B cell (primary cell): ENCODE measurements around the gene MAP7D2. TPM values are rescaled to one million over a fixed set of nuclear protein-coding genes. Genes with fewer than 3 reads are reported as not detected.

Experiments used
- ATAC-seq: fragments of 200-7000 bp; cut with Tn5 transposase; one replicate; pipeline ENCODE4 v1.10.0; 2021; ENCODE audit warnings: low read depth, mild to moderate bottlenecking, moderate number of reproducible peaks, moderate library complexity
- CTCF ChIA-PET: fragments of 350-600 bp; sonication (Branson Sonifier 250); formaldehyde crosslinking; loops from one replicate; lab custom pipeline; 2021; ENCODE audit warnings: antibody characterized with exemption, inconsistent platforms; lab: Charles Lee
- POLR2A ChIA-PET: fragments of 350-600 bp; sonication (Branson Sonifier 250); formaldehyde crosslinking; loops from one replicate; lab custom pipeline; 2021; ENCODE audit warnings: antibody characterized with exemption; lab: Charles Lee
- DNase-seq: peaks from one replicate; pipeline ENCODE4 v3.0.0; 2013
- H2AFZ ChIP-seq: 2 replicates; pipeline ENCODE4 v1.6.1; 2012; ENCODE audit warnings: mild to moderate bottlenecking, low read depth, low read length; ENCODE audit not compliant: insufficient read depth, poor library complexity, severe bottlenecking
- H3K27ac ChIP-seq, 2 donors: 1 replicate in 1 of 2; 2 replicates in 1 of 2; pipeline ENCODE4 v1.5.1; 2012 to 2013; ENCODE audit warnings: low read length in 2 of 2, mild to moderate bottlenecking in 2 of 2, moderate library complexity in 1 of 2
- H3K27me3 ChIP-seq, 4 experiments: fragments of 200-600 bp in 1 of 4; sonication (generic) in 1 of 4; replicated peaks in 1 of 4; 1 replicate in 2 of 4; 2 replicates in 2 of 4; pipeline versions ENCODE4 v1.6.1 to v1.7.0; 2013 to 2016; ENCODE audit warnings: low read length in 3 of 4, mild to moderate bottlenecking in 2 of 4, mixed read lengths in 1 of 4, moderate library complexity in 1 of 4; ENCODE audit not compliant: insufficient read depth in 4 of 4, control insufficient read depth in 3 of 4; ENCODE audit errors: control extremely low read depth in 1 of 4
- H3K36me3 ChIP-seq, 2 experiments: replicated peaks in 1 of 2; 1 replicate in 1 of 2; 2 replicates in 1 of 2; pipeline versions ENCODE4 v1.6.1 to v1.7.1; 2013; ENCODE audit warnings: low read length in 1 of 2; ENCODE audit not compliant: insufficient read depth in 2 of 2, control insufficient read depth in 1 of 2; ENCODE audit errors: control extremely low read depth in 1 of 2, extremely low read depth in 1 of 2
- H3K4me1 ChIP-seq, 2 donors: fragments of 200-600 bp in 1 of 2; sonication (generic) in 1 of 2; 1 replicate in 1 of 2; 2 replicates in 1 of 2; pipeline versions ENCODE4 v1.5.1 to v1.6.1; 2013 to 2017; ENCODE audit warnings: low read length in 2 of 2; ENCODE audit not compliant: control insufficient read depth in 2 of 2, insufficient read depth in 2 of 2
- H3K4me2 ChIP-seq: replicated peaks from 2 replicates; pipeline ENCODE3; 2012; ENCODE audit warnings: mild to moderate bottlenecking, low read depth, low read length; ENCODE audit not compliant: poor library complexity, severe bottlenecking
- H3K4me3 ChIP-seq, 5 experiments: fragments of 200-600 bp in 1 of 5; sonication (generic) in 1 of 5; 1 replicate in 3 of 5; 2 replicates in 2 of 5; pipeline versions ENCODE4 v1.5.1 to v1.7.0; 2011 to 2016; ENCODE audit warnings: low read length in 4 of 5, mild to moderate bottlenecking in 4 of 5, low read depth in 2 of 5, control low read depth in 1 of 5, moderate library complexity in 1 of 5; ENCODE audit not compliant: insufficient read depth in 1 of 5; ENCODE audit errors: control extremely low read depth in 1 of 5, extremely low read depth in 1 of 5
- H3K79me2 ChIP-seq: fragments of 200-600 bp; sonication (generic); one replicate; pipeline ENCODE4 v1.6.0; 2016; ENCODE audit warnings: low read length; ENCODE audit not compliant: control insufficient read depth, insufficient read depth
- H3K9ac ChIP-seq: fragments of 200-600 bp; sonication (generic); 2 replicates; pipeline ENCODE4 v1.6.1; 2017; ENCODE audit warnings: mild to moderate bottlenecking, low read length, moderate library complexity
- H3K9me3 ChIP-seq, 3 donors: one replicate each; pipeline versions ENCODE4 v1.6.1 to v1.7.1; 2013; ENCODE audit warnings: low read length in 2 of 3; ENCODE audit not compliant: control insufficient read depth in 2 of 3, insufficient read depth in 1 of 3; ENCODE audit errors: control extremely low read depth in 1 of 3
- H4K20me1 ChIP-seq: 2 replicates; pipeline ENCODE4 v1.6.0; 2012; ENCODE audit warnings: mild to moderate bottlenecking, low read length; ENCODE audit not compliant: insufficient read depth, control insufficient read depth, poor library complexity, severe bottlenecking
- H3K27ac Mint-ChIP-seq: one replicate; pipeline ENCODE4 v1.8.0; 2021; ENCODE audit warnings: mixed read lengths
- H3K27me3 Mint-ChIP-seq: one replicate; pipeline ENCODE4 v1.8.0; 2021; ENCODE audit warnings: mixed read lengths
- H3K4me1 Mint-ChIP-seq: one replicate; pipeline ENCODE4 v1.8.0; 2021; ENCODE audit warnings: mixed read lengths
- H3K4me3 Mint-ChIP-seq: one replicate; pipeline ENCODE4 v1.8.0; 2021; ENCODE audit warnings: mixed read lengths
- H3K9me3 Mint-ChIP-seq: one replicate; pipeline ENCODE4 v1.8.0; 2022; ENCODE audit warnings: mixed read lengths; ENCODE audit not compliant: insufficient read depth
- EZH2 ChIP-seq: IDR thresholded peaks from 2 replicates; pipeline ENCODE4 v1.6.1; 2012; ENCODE audit warnings: borderline replicate concordance, low read depth, mild to moderate bottlenecking, moderate library complexity, low read length; ENCODE audit not compliant: insufficient read depth, poor library complexity, severe bottlenecking
- WGBS: methylation state at CpG from one replicate; pipeline ENCODE4 v1.1.5; 2013; ENCODE audit warnings: missing lambda C conversion rate; ENCODE audit not compliant: insufficient coverage; 5-methylcytosine and 5-hydroxymethylcytosine counted together
- intact Hi-C: fragments of 100-400 bp; cut with micrococcal nuclease; formaldehyde crosslinking; loops from one replicate; pipeline ENCODE4 v1.10.0; 2022
- polyA plus RNA-seq: library from polyadenylated mRNA; depleted of rRNA; stranded (reverse); fragments of >200 nt; gene quantifications from 2 replicates; pipeline ENCODE4 v1.2.3, GENCODE V29; 2012
- total RNA-seq, 2 donors: library from RNA; stranded (reverse); fragments of 120-200 nt in 1 of 2; gene quantifications; 1 replicate in 1 of 2; 2 replicates in 1 of 2; pipeline versions ENCODE4 v1.2.3 to v1.2.4, GENCODE V29; 2013 to 2022
- TF ChIP-seq, protein P1 (sequence below): fragments of 200-600 bp; IDR thresholded peaks from one replicate; pipeline ENCODE4 v1.8.0; 2022; ENCODE audit warnings: antibody characterized with exemption, mild to moderate bottlenecking

The MAP7D2 gene
- total and polyA plus RNA-seq, 2 donors (not counting 1 experiment from before 2014, with no cell fraction given): 0.54 TPM; not detected in 1

DNA sequence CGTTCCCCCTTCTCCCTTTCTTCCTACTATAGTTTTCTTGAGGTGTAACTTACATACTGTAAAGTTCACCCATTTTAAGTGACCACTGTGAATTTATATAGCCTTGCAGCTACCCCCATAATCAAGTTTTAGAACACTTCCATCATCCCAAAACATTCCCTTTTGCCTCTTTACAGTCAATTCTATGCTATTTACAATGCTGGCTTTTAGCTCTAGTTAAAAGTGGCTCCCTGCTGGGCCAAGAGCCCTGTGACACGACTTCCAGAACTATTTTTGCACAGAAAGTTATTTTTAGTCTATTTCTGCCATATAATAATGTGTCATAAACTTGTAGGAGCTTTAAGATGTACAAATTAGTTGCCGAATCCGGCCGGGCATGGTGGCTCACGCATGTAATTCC, 26.9 kb downstream of the MAP7D2 start:
- no peaks in the 10 kb centered on the region for H3K36me3 ChIP-seq
- intact Hi-C loops: no loop called here
- POLR2A ChIA-PET: no interaction called here
- H4K20me1 ChIP-seq: no peaks in the 10 kb centered on the region
- H3K4me3 ChIP-seq: no peak overlapping the region
- Mint-ChIP-seq H3K4me1 (no peaks in the 10 kb centered on the region), H3K4me3 (no peak overlapping the region), H3K27me3 (peaks cover 3% of the 10 kb centered on the region), H3K27ac (no peak overlapping the region), H3K9me3 (no peaks in the 10 kb centered on the region)
- H3K27ac ChIP-seq: no peak overlapping the region
- H3K9me3 ChIP-seq: no peaks in the 10 kb centered on the region
- no peak for ATAC-seq
- no CpG with 5 or more reads among the region's 6 CpGs for WGBS
- no peak overlapping the region for H3K4me2 ChIP-seq
- CTCF ChIA-PET: interaction anchor here (0.8 kb wide), 1 partner anchor 158 kb away, joined by 4 read pairs; no protein-coding TSS in a partner anchor
- TF ChIP-seq, protein P1, sequence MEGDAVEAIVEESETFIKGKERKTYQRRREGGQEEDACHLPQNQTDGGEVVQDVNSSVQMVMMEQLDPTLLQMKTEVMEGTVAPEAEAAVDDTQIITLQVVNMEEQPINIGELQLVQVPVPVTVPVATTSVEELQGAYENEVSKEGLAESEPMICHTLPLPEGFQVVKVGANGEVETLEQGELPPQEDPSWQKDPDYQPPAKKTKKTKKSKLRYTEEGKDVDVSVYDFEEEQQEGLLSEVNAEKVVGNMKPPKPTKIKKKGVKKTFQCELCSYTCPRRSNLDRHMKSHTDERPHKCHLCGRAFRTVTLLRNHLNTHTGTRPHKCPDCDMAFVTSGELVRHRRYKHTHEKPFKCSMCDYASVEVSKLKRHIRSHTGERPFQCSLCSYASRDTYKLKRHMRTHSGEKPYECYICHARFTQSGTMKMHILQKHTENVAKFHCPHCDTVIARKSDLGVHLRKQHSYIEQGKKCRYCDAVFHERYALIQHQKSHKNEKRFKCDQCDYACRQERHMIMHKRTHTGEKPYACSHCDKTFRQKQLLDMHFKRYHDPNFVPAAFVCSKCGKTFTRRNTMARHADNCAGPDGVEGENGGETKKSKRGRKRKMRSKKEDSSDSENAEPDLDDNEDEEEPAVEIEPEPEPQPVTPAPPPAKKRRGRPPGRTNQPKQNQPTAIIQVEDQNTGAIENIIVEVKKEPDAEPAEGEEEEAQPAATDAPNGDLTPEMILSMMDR: no peak
- TF ChIP-seq EZH2: no peak
- no peaks in the 10 kb centered on the region for H3K79me2 ChIP-seq
- no peak overlapping the region for H2AFZ ChIP-seq
- no peak overlapping the region for H3K9ac ChIP-seq
- H3K27me3 ChIP-seq: no peaks in the 10 kb centered on the region
- H3K4me1 ChIP-seq: no peaks in the 10 kb centered on the region
- DNase-seq: no peak

DNA sequence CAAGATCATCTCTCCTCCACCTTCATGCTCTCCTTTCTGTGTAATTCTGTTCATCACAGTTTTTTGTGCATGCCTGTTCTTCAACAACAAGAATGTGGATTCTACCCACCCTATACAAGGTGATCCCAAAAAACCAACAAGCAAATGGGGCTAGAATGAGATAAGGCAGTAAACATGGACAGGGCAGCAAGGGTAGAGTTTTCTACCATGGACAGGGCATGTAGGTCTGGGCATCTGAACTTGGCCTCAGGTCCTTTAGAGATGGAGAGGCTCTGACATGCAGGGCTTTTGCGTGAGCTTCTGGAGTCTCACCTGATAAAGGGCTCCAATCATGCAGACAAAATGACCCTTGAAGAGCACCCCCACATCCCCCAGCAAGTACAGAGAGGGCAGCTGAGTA, 36.4 kb downstream of the MAP7D2 start:
- H2AFZ ChIP-seq: no peak overlapping the region
- DNase-seq (no peak), ATAC-seq (no peak)
- Mint-ChIP-seq H3K9me3 (no peaks in the 10 kb centered on the region), H3K4me1 (no peaks in the 10 kb centered on the region), H3K27me3 (no peaks in the 10 kb centered on the region), H3K27ac (no peak overlapping the region), H3K4me3 (no peak overlapping the region)
- CTCF ChIA-PET: interaction anchor here (1.0 kb wide), 1 partner anchor 9 kb away, joined by 3 read pairs; no protein-coding TSS in a partner anchor
- H3K9ac ChIP-seq: no peak overlapping the region
- H3K4me1 ChIP-seq: no peaks in the 10 kb centered on the region
- POLR2A ChIA-PET: no interaction called here
- WGBS: no CpG with 5 or more reads among the region's 1 CpG
- no peak overlapping the region for H3K27ac ChIP-seq
- H3K9me3 ChIP-seq: no peaks in the 10 kb centered on the region
- H3K27me3 ChIP-seq: no peaks in the 10 kb centered on the region
- TF ChIP-seq, protein P1: no peak
- TF ChIP-seq EZH2: no peak
- no peak overlapping the region for H3K4me2 ChIP-seq
- no peak overlapping the region for H3K4me3 ChIP-seq
- no peaks in the 10 kb centered on the region for H3K79me2 ChIP-seq
- H4K20me1 ChIP-seq: no peaks in the 10 kb centered on the region
- intact Hi-C loops: no loop called here
- H3K36me3 ChIP-seq: no peaks in the 10 kb centered on the region
